ENCODE measurements around the gene MYBBP1A. TPM values are rescaled to one million over a fixed set of nuclear protein-coding genes. Genes with fewer than 3 reads are reported as not detected.

MYBBP1A gene
- total and polyA plus RNA-seq, 2 of the 13 experiments (the other 11 are each of a cell fraction or from before 2014, with no cell fraction given) = 18.6 to 54.8 TPM

DNA sequence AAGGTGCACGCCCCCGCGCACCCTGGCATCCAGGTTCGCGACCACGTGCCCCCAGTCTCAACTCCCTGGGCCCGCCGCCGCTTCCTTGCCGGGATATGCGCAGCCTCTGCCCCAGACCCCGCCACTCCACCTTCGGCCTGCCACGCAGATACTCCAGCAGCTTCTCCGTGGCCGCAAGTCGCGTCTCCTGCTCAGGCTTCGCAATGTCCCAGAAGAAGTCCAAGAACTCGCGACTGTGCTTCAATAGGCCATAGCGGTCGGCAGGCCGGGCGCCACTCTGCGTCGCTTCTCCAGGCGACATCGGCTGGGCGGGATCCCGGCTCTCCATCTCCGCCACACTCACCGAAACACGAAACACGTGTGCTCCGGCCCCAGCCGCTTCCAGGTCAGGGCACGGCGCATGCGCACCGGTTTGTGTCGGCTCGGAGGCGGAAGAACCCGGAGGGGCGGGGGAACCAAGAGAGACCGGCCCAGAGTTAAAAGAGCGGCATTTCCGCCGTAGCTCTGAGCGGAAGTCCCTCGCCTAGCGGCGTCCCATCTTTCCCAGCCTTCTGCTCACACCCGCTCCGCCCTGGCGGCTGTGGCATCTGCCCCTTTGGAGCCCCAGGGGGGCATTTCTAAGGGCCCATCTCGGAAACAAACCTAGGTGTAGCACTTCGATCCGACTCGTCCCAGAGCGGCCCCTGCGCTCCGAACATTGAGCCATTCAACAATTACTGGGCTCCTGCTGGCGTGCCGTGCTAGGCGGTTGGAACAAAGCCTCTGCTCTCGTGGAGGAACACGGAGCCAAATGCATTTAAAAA is at the start of gene MYBBP1A (continued):
- TF ChIP-seq, protein P1, sequence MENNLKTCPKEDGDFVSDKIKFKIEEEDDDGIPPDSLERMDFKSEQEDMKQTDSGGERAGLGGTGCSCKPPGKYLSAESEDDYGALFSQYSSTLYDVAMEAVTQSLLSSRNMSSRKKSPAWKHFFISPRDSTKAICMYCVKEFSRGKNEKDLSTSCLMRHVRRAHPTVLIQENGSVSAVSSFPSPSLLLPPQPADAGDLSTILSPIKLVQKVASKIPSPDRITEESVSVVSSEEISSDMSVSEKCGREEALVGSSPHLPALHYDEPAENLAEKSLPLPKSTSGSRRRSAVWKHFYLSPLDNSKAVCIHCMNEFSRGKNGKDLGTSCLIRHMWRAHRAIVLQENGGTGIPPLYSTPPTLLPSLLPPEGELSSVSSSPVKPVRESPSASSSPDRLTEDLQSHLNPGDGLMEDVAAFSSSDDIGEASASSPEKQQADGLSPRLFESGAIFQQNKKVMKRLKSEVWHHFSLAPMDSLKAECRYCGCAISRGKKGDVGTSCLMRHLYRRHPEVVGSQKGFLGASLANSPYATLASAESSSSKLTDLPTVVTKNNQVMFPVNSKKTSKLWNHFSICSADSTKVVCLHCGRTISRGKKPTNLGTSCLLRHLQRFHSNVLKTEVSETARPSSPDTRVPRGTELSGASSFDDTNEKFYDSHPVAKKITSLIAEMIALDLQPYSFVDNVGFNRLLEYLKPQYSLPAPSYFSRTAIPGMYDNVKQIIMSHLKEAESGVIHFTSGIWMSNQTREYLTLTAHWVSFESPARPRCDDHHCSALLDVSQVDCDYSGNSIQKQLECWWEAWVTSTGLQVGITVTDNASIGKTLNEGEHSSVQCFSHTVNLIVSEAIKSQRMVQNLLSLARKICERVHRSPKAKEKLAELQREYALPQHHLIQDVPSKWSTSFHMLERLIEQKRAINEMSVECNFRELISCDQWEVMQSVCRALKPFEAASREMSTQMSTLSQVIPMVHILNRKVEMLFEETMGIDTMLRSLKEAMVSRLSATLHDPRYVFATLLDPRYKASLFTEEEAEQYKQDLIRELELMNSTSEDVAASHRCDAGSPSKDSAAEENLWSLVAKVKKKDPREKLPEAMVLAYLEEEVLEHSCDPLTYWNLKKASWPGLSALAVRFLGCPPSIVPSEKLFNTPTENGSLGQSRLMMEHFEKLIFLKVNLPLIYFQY (CRISPR knock-in tag; IDR thresholded peaks at IDR 0.05; ENCODE audit: borderline replicate concordance) = 0 out of 2 replicates have a peak, but pooled peaks have one; percentile 23
- TF ChIP-seq MAFK (conservative IDR thresholded peaks at IDR 0.05 in 1 of 2, IDR thresholded peaks at IDR 0.05 in 1 of 2; ENCODE audit: low read length in 2 of 2) (no peak), EHMT2 (IDR thresholded peaks at IDR 0.05; ENCODE audit: borderline replicate concordance, low read depth, low read length) (no peak), IRX3 (CRISPR knock-in tag; IDR thresholded peaks at IDR 0.05; ENCODE audit: borderline replicate concordance, low read depth) (0 out of 2 replicates have a peak, but pooled peaks have one; percentile 38), ZNF224 (CRISPR knock-in tag; IDR thresholded peaks at IDR 0.05) (peak; percentile 62; the same call in 1 of the 2 replicates), ZNF143 (CRISPR knock-in tag; IDR thresholded peaks at IDR 0.05) (peak; percentile 48; the same call in 1 of the 2 replicates), ZNF510 (CRISPR knock-in tag; IDR thresholded peaks at IDR 0.05; ENCODE audit: low read depth) (no peak), GLI4 (CRISPR knock-in tag; IDR thresholded peaks at IDR 0.05; ENCODE audit: borderline replicate concordance) (no peak), PTBP1 (IDR thresholded peaks at IDR 0.05; ENCODE audit: low read depth, low read length, poor library complexity, severe bottlenecking) (no peak), ZBTB38 (CRISPR knock-in tag; IDR thresholded peaks at IDR 0.05) (peak; percentile 62; the same call in 1 of the 2 replicates), SPEN (CRISPR knock-in tag; IDR thresholded peaks at IDR 0.05; ENCODE audit: low read depth) (peak; percentile 67), ZNF460 (CRISPR knock-in tag; IDR thresholded peaks at IDR 0.05; ENCODE audit: borderline replicate concordance) (no peak), GATA4 (IDR thresholded peaks at IDR 0.05; ENCODE audit: borderline replicate concordance, low read depth) (no peak), NR2C2 (CRISPR knock-in tag; IDR thresholded peaks at IDR 0.05; ENCODE audit: borderline replicate concordance) (peak; percentile 99), MTF2 (CRISPR knock-in tag; IDR thresholded peaks at IDR 0.05; ENCODE audit: borderline replicate concordance) (no peak), ZFP1 (CRISPR knock-in tag; IDR thresholded peaks at IDR 0.05) (0 out of 2 replicates have a peak, but pooled peaks have one; percentile 43), SATB2 (CRISPR knock-in tag; IDR thresholded peaks at IDR 0.05) (no peak; the same call in 1 of the 2 replicates), NKX3-1 (CRISPR knock-in tag; IDR thresholded peaks at IDR 0.05) (peak; percentile 66; the same call in 1 of the 2 replicates), ZMYM2 (CRISPR knock-in tag; IDR thresholded peaks at IDR 0.05) (0 out of 2 replicates have a peak, but pooled peaks have one; percentile 21)
- TF ChIP-seq, protein P2, sequence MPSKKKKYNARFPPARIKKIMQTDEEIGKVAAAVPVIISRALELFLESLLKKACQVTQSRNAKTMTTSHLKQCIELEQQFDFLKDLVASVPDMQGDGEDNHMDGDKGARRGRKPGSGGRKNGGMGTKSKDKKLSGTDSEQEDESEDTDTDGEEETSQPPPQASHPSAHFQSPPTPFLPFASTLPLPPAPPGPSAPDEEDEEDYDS (CRISPR knock-in tag; IDR thresholded peaks at IDR 0.05) = peak; percentile 87
- TF ChIP-seq, protein P3, sequence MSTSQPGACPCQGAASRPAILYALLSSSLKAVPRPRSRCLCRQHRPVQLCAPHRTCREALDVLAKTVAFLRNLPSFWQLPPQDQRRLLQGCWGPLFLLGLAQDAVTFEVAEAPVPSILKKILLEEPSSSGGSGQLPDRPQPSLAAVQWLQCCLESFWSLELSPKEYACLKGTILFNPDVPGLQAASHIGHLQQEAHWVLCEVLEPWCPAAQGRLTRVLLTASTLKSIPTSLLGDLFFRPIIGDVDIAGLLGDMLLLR (CRISPR knock-in tag; IDR thresholded peaks at IDR 0.05) = peak; percentile 98
- TF ChIP-seq, protein P4, sequence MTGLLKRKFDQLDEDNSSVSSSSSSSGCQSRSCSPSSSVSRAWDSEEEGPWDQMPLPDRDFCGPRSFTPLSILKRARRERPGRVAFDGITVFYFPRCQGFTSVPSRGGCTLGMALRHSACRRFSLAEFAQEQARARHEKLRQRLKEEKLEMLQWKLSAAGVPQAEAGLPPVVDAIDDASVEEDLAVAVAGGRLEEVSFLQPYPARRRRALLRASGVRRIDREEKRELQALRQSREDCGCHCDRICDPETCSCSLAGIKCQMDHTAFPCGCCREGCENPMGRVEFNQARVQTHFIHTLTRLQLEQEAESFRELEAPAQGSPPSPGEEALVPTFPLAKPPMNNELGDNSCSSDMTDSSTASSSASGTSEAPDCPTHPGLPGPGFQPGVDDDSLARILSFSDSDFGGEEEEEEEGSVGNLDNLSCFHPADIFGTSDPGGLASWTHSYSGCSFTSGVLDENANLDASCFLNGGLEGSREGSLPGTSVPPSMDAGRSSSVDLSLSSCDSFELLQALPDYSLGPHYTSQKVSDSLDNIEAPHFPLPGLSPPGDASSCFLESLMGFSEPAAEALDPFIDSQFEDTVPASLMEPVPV (CRISPR knock-in tag; IDR thresholded peaks at IDR 0.05) = no peak
